ENCODE measurements around the gene OR52K2.
"Not testable (repeated sequence)": the region's sequence is repeated elsewhere in the genome, so short reads cannot be mapped to it uniquely, and the experiment has no call there.

The OR52K2 gene

DNA sequence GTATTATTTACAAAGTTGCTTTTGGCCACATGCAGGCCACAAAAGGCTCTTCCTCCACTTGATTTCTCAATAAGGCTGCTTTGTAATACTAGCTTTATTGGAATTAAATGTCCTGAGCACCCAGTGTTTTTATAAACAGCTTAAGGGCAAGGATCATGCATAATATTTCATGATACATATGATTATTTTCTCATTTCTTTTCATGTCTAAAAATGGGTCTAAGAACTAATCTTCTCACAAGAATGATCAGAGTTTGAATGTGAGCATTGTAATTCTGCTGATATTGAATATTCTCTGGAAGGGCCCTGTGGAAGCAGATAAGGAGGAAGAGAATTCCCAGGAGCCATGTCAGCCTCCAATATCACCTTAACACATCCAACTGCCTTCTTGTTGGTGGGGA is at the start of gene OR52K2:
Gene OR52K2 (plus strand): TSS at position 301 of the 400 bp plus-strand sequence. CDS start 45 bp downstream, at position 346.
- Histone ChIP-seq H3K36me3 (ENCODE audit: insufficient read depth, low read length) (no peaks in the 10 kb centered on the region), H3K4me1 (ENCODE audit: insufficient read depth, low read length) (no peaks in the 10 kb centered on the region), H3K9ac (ENCODE audit: low read depth, low read length) (no peak within 1 kb of the TSS), H3K9me3 (ENCODE audit: control insufficient read depth, insufficient read depth, low read length) (no peaks in the 10 kb centered on the region)

DNA sequence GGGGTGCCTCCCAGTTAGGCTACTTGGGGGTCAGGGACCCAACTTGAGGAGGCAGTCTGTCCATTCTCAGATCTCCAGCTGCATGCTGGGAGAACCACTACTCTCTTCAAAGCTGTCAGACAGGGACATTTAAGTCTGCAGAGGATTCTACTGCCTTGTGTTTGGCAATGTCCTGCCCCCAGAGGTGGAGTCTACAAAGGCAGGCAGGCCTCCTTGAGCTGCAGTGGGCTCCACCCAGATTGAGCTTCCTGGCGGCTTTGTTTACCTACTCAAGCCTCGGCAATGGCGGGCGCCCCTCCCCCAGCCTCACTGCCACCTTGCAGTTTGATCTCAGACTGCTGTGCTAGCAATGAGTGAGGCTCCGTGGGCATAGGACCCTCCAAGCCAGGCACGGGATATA is 42.9 kb upstream of the OR52K2 start:
- not testable (repeated sequence) for H3K9ac ChIP-seq (ENCODE audit: low read depth, low read length); H3K9me3 ChIP-seq (ENCODE audit: control insufficient read depth, insufficient read depth, low read length); H3K36me3 ChIP-seq (ENCODE audit: insufficient read depth, low read length); H3K4me1 ChIP-seq (ENCODE audit: insufficient read depth, low read length)

GRCh38 chr11:4416306-4416705 is 32.8 kb upstream of the OR52K2 start:
- Histone ChIP-seq H3K4me1 (ENCODE audit: insufficient read depth, low read length) (no peaks in the 10 kb centered on the region), H3K36me3 (ENCODE audit: insufficient read depth, low read length) (no peaks in the 10 kb centered on the region), H3K9me3 (ENCODE audit: control insufficient read depth, insufficient read depth, low read length) (no peaks in the 10 kb centered on the region), H3K9ac (ENCODE audit: low read depth, low read length) (no peak overlapping the region)

DNA sequence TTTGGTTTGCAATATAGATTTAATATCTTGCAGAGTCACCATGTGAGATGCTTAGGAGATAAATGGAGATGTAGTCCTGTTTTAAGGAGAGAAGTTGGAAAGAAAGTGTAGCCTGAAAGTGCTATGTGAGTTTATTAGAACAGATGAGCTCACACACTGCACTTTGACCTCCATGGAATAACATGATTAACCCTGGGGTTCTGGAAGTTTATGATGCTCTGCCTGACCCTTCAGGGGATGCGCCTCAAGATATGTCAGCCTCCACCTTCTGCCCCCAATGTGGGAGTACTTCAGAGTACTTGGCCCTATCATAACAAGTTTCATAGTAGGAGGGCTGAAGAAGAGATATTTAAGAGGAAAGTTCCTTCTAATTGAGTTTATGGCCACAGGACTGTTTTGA is 32.3 kb upstream of the OR52K2 start:
- H3K36me3 ChIP-seq (ENCODE audit: insufficient read depth, low read length) = no peaks in the 10 kb centered on the region
- no peak overlapping the region for H3K9ac ChIP-seq (ENCODE audit: low read depth, low read length)
- H3K9me3 ChIP-seq (ENCODE audit: control insufficient read depth, insufficient read depth, low read length) = no peaks in the 10 kb centered on the region
- H3K4me1 ChIP-seq (ENCODE audit: insufficient read depth, low read length) = no peaks in the 10 kb centered on the region

GRCh38 chr11:4418403-4418802 is 30.7 kb upstream of the OR52K2 start:
- Histone ChIP-seq H3K9me3 (ENCODE audit: control insufficient read depth, insufficient read depth, low read length) (no peaks in the 10 kb centered on the region), H3K36me3 (ENCODE audit: insufficient read depth, low read length) (no peaks in the 10 kb centered on the region), H3K4me1 (ENCODE audit: insufficient read depth, low read length) (no peaks in the 10 kb centered on the region), H3K9ac (ENCODE audit: low read depth, low read length) (no peak overlapping the region)

DNA sequence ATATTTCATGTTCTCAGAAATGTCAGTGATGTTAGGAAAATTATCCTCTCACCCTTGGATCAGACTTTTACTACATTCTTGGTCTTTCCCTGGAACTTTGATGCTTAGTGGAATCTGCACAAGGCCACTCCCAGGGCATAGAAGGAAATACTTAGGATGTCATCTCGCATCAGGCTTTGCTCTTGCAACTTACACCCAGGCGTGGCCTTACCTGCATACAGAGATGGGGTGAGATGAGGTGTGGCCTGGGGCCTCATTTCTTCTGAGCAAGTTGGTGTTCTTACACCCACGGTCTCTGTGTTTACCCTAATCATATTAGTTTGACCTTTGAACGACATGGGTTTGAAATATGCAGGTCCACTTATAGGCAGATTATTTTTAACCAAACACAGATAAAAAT is 19.0 kb upstream of the OR52K2 start:
- H3K9me3 ChIP-seq (ENCODE audit: control insufficient read depth, insufficient read depth, low read length) = no peaks in the 10 kb centered on the region
- H3K9ac ChIP-seq (ENCODE audit: low read depth, low read length) = no peak overlapping the region
- peaks cover 7% of the 10 kb centered on the region; the same call in 1 of the 2 replicates for H3K4me1 ChIP-seq (ENCODE audit: insufficient read depth, low read length)
- H3K36me3 ChIP-seq (ENCODE audit: insufficient read depth, low read length) = no peaks in the 10 kb centered on the region

DNA sequence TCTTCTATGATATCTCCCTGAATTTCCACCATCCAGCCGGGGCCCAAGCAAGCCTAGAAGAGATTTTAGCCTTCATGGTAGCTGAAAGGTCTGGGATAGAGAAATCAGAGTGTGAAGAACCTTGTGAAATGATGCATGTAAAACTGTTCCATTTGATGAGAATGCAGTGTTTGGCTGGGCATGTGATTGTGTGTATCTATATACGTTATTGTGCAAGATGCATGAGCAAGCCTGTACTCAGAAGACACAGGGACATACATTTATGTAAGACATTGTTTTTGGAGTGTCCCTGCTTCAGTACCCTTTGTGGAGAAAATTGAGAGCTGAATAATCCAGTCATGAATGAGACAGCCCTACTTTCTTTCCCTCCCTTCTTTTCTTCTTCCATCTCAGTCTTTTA is 15.2 kb upstream of the OR52K2 start:
- Histone ChIP-seq H3K36me3 (ENCODE audit: insufficient read depth, low read length) (no peaks in the 10 kb centered on the region), H3K4me1 (ENCODE audit: insufficient read depth, low read length) (peaks cover 11% of the 10 kb centered on the region; the same call in 1 of the 2 replicates), H3K9ac (ENCODE audit: low read depth, low read length) (no peak overlapping the region), H3K9me3 (ENCODE audit: control insufficient read depth, insufficient read depth, low read length) (no peaks in the 10 kb centered on the region)

- Histone ChIP-seq H3K4me1 (ENCODE audit: insufficient read depth, low read length) (peaks cover 11% of the 10 kb centered on the region; the same call in 1 of the 2 replicates), H3K9ac (ENCODE audit: low read depth, low read length) (no peak overlapping the region), H3K36me3 (ENCODE audit: insufficient read depth, low read length) (no peaks in the 10 kb centered on the region), H3K9me3 (ENCODE audit: control insufficient read depth, insufficient read depth, low read length) (no peaks in the 10 kb centered on the region)
Observed at GRCh38 chr11:4436411-4436810, 12.7 kb upstream of the OR52K2 start.

DNA sequence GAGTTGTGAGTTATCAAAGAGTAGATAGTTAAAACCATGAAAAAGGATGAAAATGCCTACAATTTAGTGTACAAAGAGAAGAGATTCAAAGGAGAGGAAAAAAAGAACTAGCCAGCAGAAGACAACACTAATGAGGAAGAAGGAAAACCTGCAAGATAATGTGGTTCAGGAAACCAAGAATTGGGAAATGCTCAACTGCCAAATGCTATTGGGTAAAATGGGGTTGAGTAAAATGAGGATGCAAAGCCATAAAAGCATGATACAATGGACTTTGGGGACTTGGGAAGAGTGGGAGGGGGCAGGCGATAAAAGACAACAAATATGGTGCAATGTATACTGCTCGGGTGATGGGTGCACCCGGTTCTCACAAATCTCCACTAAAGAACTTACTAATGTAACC is 7.6 kb upstream of the OR52K2 start:
- no peaks in the 10 kb centered on the region for H3K4me1 ChIP-seq (ENCODE audit: insufficient read depth, low read length)
- no peak overlapping the region for H3K9ac ChIP-seq (ENCODE audit: low read depth, low read length)
- no peaks in the 10 kb centered on the region for H3K9me3 ChIP-seq (ENCODE audit: control insufficient read depth, insufficient read depth, low read length)
- no peaks in the 10 kb centered on the region for H3K36me3 ChIP-seq (ENCODE audit: insufficient read depth, low read length)

GRCh38 chr11:4443232-4443891 is 5.7 kb upstream of the OR52K2 start:
- Histone ChIP-seq H3K9me3 (ENCODE audit: control insufficient read depth, insufficient read depth, low read length) (no peaks in the 10 kb centered on the region), H3K36me3 (ENCODE audit: insufficient read depth, low read length) (no peaks in the 10 kb centered on the region), H3K4me1 (ENCODE audit: insufficient read depth, low read length) (no peaks in the 10 kb centered on the region), H3K9ac (ENCODE audit: low read depth, low read length) (no peak overlapping the region)

DNA sequence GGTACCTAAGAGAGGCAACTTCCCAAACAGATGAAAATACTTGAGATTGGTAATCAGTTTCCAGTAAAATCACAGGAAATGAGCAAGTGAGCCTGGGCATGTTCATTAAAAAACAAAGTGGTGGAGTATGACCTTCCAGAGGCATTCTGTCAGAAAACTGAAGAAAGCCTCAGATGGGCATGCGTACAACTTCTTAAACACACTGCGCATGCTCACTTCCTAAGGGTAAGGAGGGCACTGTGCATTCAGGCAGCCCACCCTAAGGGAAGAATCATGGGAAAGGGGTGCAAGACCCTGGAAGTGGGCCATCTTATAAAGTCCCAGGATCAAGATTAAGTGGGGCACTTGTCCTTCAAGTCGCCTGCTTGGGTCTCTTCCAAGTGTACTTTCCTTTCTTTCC is 4.0 kb downstream of the OR52K2 start:
- Histone ChIP-seq H3K4me1 (ENCODE audit: insufficient read depth, low read length) (no peaks in the 10 kb centered on the region), H3K9me3 (ENCODE audit: control insufficient read depth, insufficient read depth, low read length) (peaks cover 4% of the 10 kb centered on the region), H3K9ac (ENCODE audit: low read depth, low read length) (no peak overlapping the region), H3K36me3 (ENCODE audit: insufficient read depth, low read length) (no peaks in the 10 kb centered on the region)

DNA sequence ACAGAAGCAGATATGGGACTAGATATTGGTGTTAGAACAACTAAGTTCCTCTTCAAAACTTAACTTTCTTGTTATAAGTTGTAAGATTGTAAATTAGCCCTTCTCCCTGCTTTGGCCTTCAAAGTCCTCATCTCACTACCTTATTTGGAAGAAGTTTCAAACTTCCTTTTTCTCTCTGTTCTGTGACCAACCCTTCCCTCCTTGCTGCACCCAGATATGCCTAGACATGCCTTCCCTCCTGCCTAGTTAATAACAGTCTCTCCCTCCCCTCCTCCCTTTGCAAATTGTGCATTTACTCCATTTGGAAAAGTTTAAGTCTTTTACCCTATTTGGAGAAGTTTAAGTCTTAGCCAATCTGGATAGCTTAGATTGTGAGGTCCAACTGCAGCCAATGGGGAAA is 4.9 kb downstream of the OR52K2 start:
- Histone ChIP-seq H3K9ac (ENCODE audit: low read depth, low read length) (no peak overlapping the region), H3K9me3 (ENCODE audit: control insufficient read depth, insufficient read depth, low read length) (peaks cover 4% of the 10 kb centered on the region), H3K36me3 (ENCODE audit: insufficient read depth, low read length) (no peaks in the 10 kb centered on the region), H3K4me1 (ENCODE audit: insufficient read depth, low read length) (no peaks in the 10 kb centered on the region)

DNA sequence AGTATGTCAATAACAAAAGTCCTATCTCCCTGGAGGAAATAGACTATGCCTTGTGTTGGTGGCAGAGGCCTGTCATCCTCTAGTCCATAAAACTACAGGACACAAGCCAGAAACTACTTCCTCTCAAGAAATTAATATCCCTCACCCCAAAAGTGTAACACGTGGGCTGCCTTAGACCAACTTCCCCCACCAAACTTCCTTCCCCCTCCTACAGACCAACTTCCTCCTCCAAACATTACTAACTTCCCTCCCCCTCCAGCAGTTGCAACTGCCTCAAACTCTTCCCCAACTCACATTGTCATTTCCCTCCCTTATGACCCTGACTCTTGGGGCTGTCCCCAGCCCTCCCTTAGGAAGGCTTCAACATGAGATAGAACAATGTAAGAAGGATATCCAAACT is 6.3 kb downstream of the OR52K2 start:
- Histone ChIP-seq H3K9ac (ENCODE audit: low read depth, low read length) (no peak overlapping the region), H3K9me3 (ENCODE audit: control insufficient read depth, insufficient read depth, low read length) (peaks cover 4% of the 10 kb centered on the region)

DNA sequence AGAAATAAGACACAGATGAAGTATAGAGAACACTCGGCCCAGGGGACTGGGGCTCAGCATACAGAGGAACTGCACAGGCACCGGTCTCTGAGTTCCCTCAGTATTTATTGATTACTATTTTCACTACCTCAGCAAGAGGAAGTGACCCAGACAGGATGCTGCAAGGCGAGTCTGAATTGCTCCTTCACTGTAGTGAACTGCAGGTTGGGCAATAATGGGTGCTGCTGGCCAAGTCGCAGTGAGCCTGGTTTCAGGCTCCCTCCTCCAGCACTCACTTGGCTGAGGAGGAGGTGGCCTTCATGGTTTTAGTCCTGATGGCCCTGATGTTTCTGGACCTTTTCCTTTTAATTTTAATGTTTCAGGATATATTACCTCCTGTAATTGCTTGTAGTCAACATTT is 10.4 kb downstream of the OR52K2 start:
- no peaks in the 10 kb centered on the region for H3K36me3 ChIP-seq (ENCODE audit: insufficient read depth, low read length)
- H3K4me1 ChIP-seq (ENCODE audit: insufficient read depth, low read length) = no peaks in the 10 kb centered on the region
- no peak overlapping the region for H3K9ac ChIP-seq (ENCODE audit: low read depth, low read length)
- H3K9me3 ChIP-seq (ENCODE audit: control insufficient read depth, insufficient read depth, low read length) = peaks cover 15% of the 10 kb centered on the region

More for the DNA sequence above, 6.3 kb downstream of the OR52K2 start:
- no peaks in the 10 kb centered on the region for H3K36me3 ChIP-seq (ENCODE audit: insufficient read depth, low read length)
- no peaks in the 10 kb centered on the region for H3K4me1 ChIP-seq (ENCODE audit: insufficient read depth, low read length)

GRCh38 chr11:4460151-4460550 is 11.1 kb downstream of the OR52K2 start:
- H3K9ac ChIP-seq (ENCODE audit: low read depth, low read length) = no peak overlapping the region
- no peaks in the 10 kb centered on the region for H3K4me1 ChIP-seq (ENCODE audit: insufficient read depth, low read length)
- no peaks in the 10 kb centered on the region for H3K36me3 ChIP-seq (ENCODE audit: insufficient read depth, low read length)
- peaks cover 18% of the 10 kb centered on the region for H3K9me3 ChIP-seq (ENCODE audit: control insufficient read depth, insufficient read depth, low read length)

All from ES-I3 (cell line).